HL-60 (cell line): Measurements from ENCODE around the gene PPP1R1C.
A peak's percentile ranks its signal among the peaks of the same experiment; 100 is the strongest.

Experiments
- DNase-seq, 2 experiments: peaks; one replicate each; pipeline ENCODE4 v3.0.0-alpha.2; 2010 to 2020; ENCODE audit warnings: low read depth in 1 of 2, low spot score in 1 of 2
- H3K27ac ChIP-seq: fragments of 250-450 bp; sonication (Bioruptor Pico); replicated peaks from 2 replicates; pipeline ENCODE4 v1.5.1; 2020; ENCODE audit warnings: mild to moderate bottlenecking, moderate library complexity
- H3K27me3 ChIP-seq: fragments of 250-450 bp; sonication (Bioruptor Pico); 2 replicates; pipeline ENCODE4 v1.5.1; 2021; ENCODE audit warnings: mild to moderate bottlenecking, moderate library complexity; ENCODE audit not compliant: insufficient read depth, poor library complexity, severe bottlenecking
- H3K4me3 ChIP-seq: replicated peaks from 2 replicates; pipeline ENCODE4 v1.5.1; 2011; ENCODE audit warnings: mild to moderate bottlenecking, control low read depth, low read length; ENCODE audit not compliant: insufficient read depth
- CTCF ChIP-seq: IDR thresholded peaks from one replicate; pipeline ENCODE4 v1.5.1; 2011; ENCODE audit warnings: low read length, control low read depth, inconsistent platforms; ENCODE audit not compliant: insufficient read depth
- GABPA ChIP-seq: IDR thresholded peaks from 2 replicates; pipeline ENCODE4 v1.6.1; 2012; ENCODE audit warnings: low read depth
- POLR2AphosphoS5 ChIP-seq: IDR thresholded peaks from 2 replicates; pipeline ENCODE4 v1.6.1; 2012; ENCODE audit warnings: low read depth
- REST ChIP-seq: IDR thresholded peaks from 2 replicates; pipeline ENCODE4 v1.6.1; 2012; ENCODE audit warnings: low read depth; ENCODE audit not compliant: insufficient replicate concordance
- SPI1 ChIP-seq: IDR thresholded peaks from 2 replicates; pipeline ENCODE4 v1.6.1; 2012; ENCODE audit warnings: low read depth, mild to moderate bottlenecking, borderline replicate concordance

Gene PPP1R1C

GRCh38 chr2:181988154-181988924 lies 2.7 kb downstream of the PPP1R1C start:
- H3K27me3 ChIP-seq, result no peaks in the 10 kb centered on the region
- no peak overlapping the region for H3K4me3 ChIP-seq
- no peak for DNase-seq
- no peak overlapping the region for H3K27ac ChIP-seq
- no peak for TF ChIP-seq CTCF
- TF ChIP-seq GABPA, result no peak
- no peak for TF ChIP-seq SPI1
- TF ChIP-seq POLR2AphosphoS5, result no peak
- no peak for TF ChIP-seq REST

GRCh38 chr2:181989099-181989498 lies 3.4 kb downstream of the PPP1R1C start:
- no peaks in the 10 kb centered on the region for H3K27me3 ChIP-seq
- H3K27ac ChIP-seq, result no peak overlapping the region
- H3K4me3 ChIP-seq, result no peak overlapping the region
- TF ChIP-seq SPI1 (no peak), GABPA (no peak), POLR2AphosphoS5 (no peak), REST (no peak), CTCF (no peak)
- no peak for DNase-seq

GRCh38 chr2:181991171-181991885 lies 5.7 kb downstream of the PPP1R1C start:
- TF ChIP-seq CTCF, result no peak
- peak; percentile 68; the same call in 1 of the 2 replicates for TF ChIP-seq SPI1
- TF ChIP-seq POLR2AphosphoS5, result no peak
- no peaks in the 10 kb centered on the region for H3K27me3 ChIP-seq
- no peak overlapping the region for H3K4me3 ChIP-seq
- no peak overlapping the region for H3K27ac ChIP-seq
- DNase-seq, result no peak
